NCI-H2196 treated with DMSO at 0.1 percent for 48 hours (cell line): ENCODE data around the gene AVP.

Experiments used
- DNase-seq: peaks from one replicate; lab custom pipeline; 2025; ENCODE audit not compliant: unreplicated experiment; lab: John Stamatoyannopoulos, UW

Gene AVP

DNA sequence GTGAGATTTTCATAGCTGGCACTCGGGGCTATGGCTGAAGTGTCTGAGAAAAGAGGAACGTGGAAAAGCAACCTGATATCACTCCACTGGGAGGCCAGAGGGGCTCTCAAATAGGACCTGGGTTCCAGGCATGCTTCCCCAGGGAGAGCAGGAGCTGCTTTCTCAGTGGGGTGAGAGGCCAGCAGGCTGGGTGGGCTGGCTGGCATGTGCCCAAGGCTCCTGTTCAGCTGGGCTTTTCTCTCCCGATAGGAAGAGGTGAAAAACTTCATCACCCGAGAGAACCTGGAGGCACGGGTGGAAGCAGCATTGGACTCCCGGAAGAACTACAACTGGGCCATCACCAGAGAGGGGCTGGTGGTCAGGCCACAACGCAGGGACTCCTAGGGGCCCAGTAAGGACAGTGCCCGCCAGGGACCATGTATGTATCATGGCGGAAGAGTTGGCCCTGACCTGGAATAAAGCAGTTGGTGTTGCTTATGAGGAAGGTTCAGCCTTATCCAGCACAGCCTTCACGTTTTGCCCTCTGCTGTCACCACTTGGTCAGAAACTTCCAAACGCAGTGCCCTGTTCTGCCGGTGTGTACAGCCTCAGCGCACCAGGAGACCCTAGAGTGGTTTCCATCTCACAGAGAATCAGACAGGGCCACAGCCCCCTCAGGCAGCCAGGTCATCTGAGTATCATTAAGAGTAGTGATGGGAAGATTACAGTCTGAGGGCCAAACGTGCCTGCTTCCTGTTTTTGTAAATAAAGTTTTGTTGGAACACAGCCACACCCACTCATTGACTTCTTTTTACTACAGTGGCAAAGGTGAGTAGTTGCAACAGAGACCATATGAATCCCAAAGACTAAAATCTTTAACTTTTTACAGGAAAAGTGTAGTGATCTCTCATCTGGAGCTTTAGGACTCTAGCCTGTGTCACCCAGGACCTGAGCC lies 36.8 kb downstream of the AVP start:
- DNase-seq, result no peak

DNA sequence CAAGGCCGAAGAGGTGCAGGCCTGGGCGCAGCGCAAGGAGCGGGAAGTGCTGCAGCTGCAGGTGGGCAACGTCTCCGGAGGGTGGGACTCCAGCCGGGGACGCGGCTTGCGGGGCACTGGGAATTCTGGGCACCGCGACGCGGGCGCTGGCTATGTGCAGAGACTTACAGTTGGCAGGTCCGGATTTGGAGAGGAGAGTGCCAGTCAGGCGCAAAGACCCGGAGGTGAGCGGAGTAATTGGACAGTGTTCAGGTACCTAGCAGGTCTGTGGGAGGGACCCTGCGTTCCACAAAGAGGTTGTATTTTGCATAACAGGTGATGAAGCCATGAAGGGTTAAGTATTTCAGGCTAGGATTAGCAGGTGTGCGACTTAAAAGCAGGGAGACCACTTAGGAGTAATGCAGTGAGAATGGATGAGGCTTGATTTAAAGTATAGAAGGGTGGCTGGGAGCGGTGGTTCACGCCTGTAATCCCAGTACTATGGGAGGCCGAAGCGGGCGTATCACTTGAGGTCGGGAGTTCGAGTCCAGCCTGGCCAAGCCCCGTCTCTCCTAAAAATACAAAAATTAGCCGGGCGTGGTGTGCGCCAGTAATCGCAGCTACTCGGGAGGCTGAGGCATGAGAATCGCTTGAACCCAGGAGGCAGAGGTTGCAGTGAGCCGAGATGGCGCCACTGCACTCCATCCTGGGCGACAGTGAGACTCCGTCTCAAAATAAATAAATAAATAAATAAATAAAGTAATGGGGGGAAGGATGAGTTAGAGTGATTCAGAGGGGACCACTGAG lies 37.7 kb downstream of the AVP start:
- peak; percentile 27 for DNase-seq

DNA sequence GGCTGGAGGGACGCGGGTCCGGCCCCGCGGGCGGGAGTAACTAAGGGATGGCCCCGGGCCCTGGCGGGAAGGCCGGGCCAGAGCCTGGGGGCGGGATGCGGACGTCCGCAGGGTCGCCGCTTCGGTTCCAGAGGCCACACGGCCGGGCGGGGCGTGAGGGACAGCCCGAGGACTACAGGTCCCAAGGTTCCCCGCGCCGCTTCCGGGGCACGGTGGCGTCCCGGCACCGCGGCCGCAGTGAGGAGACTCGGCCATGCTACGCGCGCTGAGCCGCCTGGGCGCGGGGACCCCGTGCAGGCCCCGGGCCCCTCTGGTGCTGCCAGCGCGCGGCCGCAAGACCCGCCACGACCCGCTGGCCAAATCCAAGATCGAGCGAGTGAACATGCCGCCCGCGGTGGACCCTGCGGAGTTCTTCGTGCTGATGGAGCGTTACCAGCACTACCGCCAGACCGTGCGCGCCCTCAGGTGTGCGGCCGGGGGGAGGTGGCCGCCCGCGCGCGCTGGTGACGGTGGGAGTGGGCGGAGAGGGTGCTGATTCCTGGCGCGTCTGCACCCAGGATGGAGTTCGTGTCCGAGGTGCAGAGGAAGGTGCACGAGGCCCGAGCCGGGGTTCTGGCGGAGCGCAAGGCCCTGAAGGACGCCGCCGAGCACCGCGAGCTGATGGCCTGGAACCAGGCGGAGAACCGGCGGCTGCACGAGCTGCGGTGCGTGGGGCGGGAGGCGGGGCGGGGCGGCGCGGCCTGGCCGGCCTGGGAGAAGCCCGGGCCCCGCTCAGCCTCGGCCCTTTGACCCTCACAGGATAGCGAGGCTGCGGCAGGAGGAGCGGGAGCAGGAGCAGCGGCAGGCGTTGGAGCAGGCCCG lies 38.5 kb downstream of the AVP start, which contains the start of gene MRPS26:
TSS of gene MRPS26 (plus strand) at position 237 of the 861 bp plus-strand sequence. CDS start at position 254, 17 bp downstream.
- DNase-seq, result peak; percentile 83

DNA sequence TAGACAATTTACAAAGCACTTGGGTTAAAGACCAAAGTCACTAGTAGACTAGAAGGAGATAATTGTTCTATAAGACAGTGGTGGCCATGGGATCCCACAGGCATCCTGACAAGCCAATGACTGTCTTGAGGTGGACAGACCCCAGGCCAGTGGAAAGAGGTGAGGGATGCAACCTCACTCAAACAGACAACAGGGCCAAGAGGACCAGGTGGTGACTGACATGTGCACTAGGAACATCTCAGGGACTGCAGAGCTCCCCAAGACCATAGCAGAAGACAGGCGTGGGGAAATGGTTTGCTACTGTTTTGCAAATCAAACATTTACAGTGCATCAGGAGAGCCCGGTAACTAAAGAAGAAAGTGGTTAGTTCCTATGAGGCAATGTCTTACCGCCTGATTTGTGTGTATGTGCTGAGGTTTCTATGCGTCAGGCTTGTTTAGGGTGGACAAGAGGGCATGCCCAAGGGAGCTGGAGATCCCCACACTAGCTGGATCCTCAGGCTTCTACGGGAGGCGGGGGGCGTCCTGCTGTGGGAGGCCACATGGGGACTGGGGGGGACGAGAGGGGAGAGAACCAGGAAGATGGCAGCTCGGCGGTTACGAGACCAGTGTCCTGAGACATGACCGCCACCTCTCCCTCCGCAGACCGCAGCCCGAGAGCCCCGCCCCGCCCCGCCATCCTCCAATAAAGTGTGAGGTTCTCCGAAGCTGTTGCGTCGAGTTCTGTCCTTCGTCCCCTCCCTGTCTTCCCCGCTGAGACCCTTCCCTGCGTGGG lies 39.3 kb downstream of the AVP start:
- peak; percentile 83 for DNase-seq

DNA sequence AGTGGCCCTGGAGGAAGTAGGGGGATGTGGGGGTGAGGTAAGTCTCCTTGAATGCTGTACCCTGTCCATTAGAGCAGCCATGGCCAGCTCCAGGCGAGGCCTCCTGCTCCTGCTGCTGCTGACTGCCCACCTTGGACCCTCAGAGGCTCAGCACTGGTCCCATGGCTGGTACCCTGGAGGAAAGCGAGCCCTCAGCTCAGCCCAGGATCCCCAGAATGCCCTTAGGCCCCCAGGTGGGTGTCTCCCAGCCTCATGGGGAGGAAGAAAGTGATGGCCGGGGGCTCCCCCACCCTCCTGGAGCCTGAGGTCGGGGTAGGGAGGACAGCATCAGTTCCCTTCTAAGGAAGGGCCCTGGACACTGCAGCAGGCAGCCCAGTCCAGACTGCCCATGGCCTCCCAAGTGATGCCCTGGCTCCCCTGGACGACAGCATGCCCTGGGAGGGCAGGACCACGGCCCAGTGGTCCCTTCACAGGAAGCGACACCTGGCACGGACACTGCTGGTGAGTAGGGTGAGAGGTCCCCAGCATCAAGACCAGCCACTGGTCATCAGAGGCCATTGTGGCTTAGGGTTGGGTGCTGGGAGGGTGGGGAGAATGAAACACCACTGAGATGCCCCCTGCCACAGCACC lies 40.1 kb downstream of the AVP start:
- DNase-seq, result no peak

DNA sequence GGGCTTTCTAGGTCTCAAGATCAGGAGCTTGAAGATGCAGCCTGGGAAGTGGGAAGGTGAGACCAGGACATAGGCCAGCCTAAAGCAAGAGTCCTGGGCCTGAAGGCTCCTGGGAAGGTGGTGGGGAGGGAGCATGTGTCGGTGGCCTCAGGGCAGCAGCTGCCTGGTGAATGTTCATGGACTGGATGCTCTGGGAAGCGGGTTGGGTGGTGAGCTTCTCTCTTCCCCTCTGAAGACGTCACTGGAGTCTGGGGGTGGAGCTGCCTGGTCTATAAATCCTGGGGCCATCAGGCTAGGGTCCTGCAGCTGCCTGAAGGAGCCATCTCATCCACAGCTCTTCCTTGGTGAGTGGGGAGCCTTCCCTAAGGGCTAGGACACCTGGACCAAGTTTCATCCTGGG lies 41.2 kb downstream of the AVP start, which contains the start of gene GNRH2:
TSS of gene GNRH2 (plus strand) at position 301 of the 400 bp plus-strand sequence. CDS start 793 bp downstream, outside the sequence.
- DNase-seq, result no peak

DNA sequence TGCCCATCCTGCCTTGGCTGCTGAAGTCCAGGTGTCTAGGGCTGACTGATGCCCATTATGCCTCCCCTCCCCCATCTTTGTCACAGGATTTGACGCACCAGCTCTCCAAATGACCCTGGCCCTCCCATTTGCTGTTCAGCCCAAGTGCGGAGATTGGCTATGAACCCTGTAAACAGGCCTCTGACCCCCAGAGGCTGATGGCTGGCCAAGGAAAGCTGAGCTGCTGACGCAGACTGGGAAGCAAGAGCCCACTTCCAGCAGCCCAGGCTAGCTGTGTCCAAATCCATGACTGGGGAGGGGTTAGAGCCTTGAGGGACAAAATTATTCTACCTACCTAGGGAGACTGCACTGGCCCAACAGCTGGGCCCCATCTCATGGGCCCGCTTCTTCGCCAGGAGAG lies 41.9 kb downstream of the AVP start:
- DNase-seq, result no peak

DNA sequence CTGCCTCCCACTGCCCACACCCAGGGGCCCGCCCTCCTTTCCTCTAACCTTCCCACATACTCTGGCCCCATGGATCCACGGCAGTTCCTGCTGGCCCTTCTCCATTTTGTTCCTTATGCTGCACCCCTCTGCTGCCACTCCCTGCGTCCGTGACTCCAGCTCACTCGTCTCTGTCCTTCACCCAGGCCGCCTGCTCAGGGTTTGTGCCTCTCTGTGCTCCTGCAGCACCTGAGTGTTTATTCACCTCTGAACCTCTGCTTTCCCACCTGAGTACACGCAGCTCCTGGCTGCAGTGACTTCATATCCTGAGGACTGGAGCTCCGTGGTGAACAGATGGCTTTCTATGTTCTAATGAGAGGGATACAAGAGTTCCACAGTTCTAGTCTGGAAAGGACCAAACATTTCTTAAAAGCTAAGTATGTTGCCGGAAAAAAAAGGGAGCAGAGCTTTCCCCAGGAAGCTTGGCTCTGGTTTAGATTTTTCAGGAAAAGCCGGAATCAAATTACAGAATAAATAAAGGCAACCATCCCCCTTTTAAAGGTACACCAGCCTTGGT lies 42.6 kb downstream of the AVP start:
- DNase-seq, result peak; percentile 11

DNA sequence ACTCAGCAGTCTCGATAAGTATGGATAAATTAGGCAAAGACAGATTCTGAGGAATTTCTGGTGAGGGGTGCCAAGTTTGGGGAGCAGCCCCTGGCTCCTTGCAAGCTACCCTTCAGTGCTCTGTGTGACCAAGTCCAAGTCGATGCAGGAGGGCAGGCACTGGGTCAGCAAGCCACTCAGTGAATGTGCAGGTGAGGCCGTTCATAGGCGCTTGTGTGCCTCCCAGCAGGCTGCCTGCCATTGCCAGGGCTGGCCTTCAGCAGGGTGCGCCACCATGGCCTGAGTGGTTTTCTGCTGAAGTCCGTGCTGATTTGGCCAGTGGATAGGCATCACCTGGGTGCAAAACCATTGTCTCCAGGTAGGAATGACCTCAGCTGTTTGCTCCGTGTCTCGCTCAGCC lies 44.4 kb downstream of the AVP start:
- no peak for DNase-seq

DNA sequence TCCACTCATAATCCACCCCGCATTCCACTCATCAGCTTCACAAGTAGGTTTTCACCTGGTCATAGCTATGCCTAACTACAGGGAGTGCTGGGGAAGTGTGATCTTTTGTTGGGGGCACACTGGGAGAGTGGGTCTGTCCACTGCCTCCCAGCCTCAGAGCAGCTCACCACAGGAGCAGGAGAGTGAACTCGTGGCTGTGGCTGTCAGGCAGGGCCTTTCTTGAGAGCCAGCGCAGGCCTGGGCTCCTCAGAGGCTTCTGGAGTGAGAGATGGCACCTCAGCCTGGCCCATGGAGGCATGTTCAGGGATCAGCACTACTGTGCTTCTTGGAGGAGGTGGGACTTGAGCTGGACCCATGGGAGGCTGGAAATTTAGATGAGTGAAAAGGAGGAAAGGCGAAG lies 45.1 kb downstream of the AVP start:
- no peak for DNase-seq

DNA sequence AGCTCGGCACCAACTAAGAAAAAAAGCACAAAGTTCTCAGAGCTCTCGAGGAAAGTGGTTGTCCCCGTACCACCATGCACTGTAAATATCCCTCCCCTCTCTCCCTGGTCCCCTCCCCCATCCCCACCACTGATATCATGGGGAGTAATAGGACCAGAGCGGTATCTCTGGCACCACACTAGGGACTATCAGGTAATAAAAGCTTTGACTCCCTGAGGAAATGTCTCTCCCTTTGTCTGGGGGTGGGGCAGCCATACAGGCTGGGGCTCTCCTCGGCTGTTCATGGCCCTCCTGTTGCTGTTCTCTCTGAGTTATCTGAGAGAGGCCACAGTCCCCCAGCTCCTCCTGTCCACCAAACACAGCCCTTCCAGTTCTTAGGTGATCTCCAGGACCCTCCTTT lies 46.1 kb downstream of the AVP start:
- no peak for DNase-seq

DNA sequence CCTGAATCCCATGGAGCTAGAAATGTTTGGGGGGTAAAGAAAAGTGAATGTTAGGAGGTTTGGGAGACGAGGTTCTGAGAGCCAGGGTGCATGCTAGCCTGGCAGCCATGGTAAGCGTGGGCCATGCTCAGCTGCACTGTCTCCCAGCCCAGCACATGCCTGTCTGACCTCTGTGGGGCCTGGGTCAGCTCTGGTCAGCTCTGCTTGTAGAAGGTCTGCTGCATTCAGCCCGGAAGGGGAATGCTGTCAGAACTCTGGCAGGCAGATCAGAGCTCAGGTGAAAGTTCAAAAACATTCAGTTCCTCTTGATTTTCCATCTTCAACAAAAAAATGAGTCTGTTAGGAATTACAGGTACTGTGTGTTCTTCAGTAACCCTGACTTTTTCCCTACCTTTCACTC lies 46.9 kb downstream of the AVP start:
- DNase-seq, result no peak

DNA sequence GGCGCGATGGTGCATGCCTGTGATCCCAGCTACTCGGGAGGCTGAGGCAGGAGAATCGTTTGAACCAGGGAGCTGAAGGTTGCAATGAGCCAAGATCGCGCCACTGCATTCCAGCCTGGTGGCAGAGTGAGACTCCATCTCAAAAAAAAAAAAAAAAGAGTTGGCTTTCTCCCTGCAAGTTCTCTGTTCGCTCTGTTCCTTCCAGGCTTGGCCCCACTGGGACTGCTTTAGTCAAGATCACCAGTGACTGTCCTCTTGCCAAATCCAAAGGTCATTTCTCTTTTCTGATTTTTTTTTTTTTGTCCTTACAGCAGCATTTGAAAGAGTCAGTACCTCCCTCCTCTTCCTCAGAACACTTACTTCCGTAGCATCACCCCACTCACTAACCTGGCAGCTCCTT lies 51.9 kb downstream of the AVP start:
- no peak for DNase-seq
